Activated naive CD8-positive, alpha-beta T cell (primary cell): ENCODE measurements around the gene PRR23E.

ENCODE experiments used
- H3K27ac Mint-ChIP-seq: one replicate; pipeline ENCODE4 v1.8.0; 2021; ENCODE audit warnings: mixed read lengths
- H3K27me3 Mint-ChIP-seq: one replicate; pipeline ENCODE4 v1.8.0; 2021; ENCODE audit warnings: mixed read lengths
- H3K36me3 Mint-ChIP-seq: one replicate; pipeline ENCODE4 v1.8.0; 2021; ENCODE audit warnings: mixed read lengths
- H3K4me1 Mint-ChIP-seq: one replicate; pipeline ENCODE4 v1.8.0; 2021; ENCODE audit warnings: low read depth, mixed read lengths
- H3K4me3 Mint-ChIP-seq: one replicate; pipeline ENCODE4 v1.8.0; 2021; ENCODE audit warnings: mild to moderate bottlenecking, mixed read lengths
- H3K9me3 Mint-ChIP-seq: one replicate; pipeline ENCODE4 v1.8.0; 2021; ENCODE audit warnings: low read depth, mixed read lengths

PRR23E gene

GRCh38 chr3:127187316-127187715 lies 5.6 kb upstream of the PRR23E start:
- H3K27ac Mint-ChIP-seq: no peak overlapping the region
- no peak overlapping the region for H3K4me3 Mint-ChIP-seq
- peaks cover 2% of the 10 kb centered on the region for H3K27me3 Mint-ChIP-seq
- no peaks in the 10 kb centered on the region for H3K9me3 Mint-ChIP-seq
- H3K36me3 Mint-ChIP-seq: no peaks in the 10 kb centered on the region
- no peaks in the 10 kb centered on the region for H3K4me1 Mint-ChIP-seq

- Mint-ChIP-seq H3K27me3 (peaks cover 6% of the 10 kb centered on the region), H3K9me3 (no peaks in the 10 kb centered on the region), H3K36me3 (no peaks in the 10 kb centered on the region), H3K27ac (no peak overlapping the region), H3K4me3 (no peak overlapping the region), H3K4me1 (no peaks in the 10 kb centered on the region)
Observed at GRCh38 chr3:127193341-127193740, 410 bp downstream of the PRR23E start.

- H3K4me1 Mint-ChIP-seq: no peaks in the 10 kb centered on the region
- no peak overlapping the region for H3K4me3 Mint-ChIP-seq
- H3K27ac Mint-ChIP-seq: no peak overlapping the region
- H3K36me3 Mint-ChIP-seq: no peaks in the 10 kb centered on the region
- H3K27me3 Mint-ChIP-seq: peaks cover 7% of the 10 kb centered on the region
- no peaks in the 10 kb centered on the region for H3K9me3 Mint-ChIP-seq
Observed at GRCh38 chr3:127193775-127194174, 844 bp downstream of the PRR23E start.

GRCh38 chr3:127194601-127195187 lies 1.8 kb downstream of the PRR23E start:
- H3K27ac Mint-ChIP-seq: no peak overlapping the region
- H3K27me3 Mint-ChIP-seq: peaks cover 7% of the 10 kb centered on the region

GRCh38 chr3:127195417-127195816 lies 2.5 kb downstream of the PRR23E start:
- no peaks in the 10 kb centered on the region for H3K9me3 Mint-ChIP-seq
- H3K4me3 Mint-ChIP-seq: no peak overlapping the region
- H3K27ac Mint-ChIP-seq: no peak overlapping the region
- H3K36me3 Mint-ChIP-seq: no peaks in the 10 kb centered on the region
- peaks cover 7% of the 10 kb centered on the region for H3K27me3 Mint-ChIP-seq
- no peaks in the 10 kb centered on the region for H3K4me1 Mint-ChIP-seq

More at GRCh38 chr3:127194601-127195187, 1.8 kb downstream of the PRR23E start:
- Mint-ChIP-seq H3K36me3 (no peaks in the 10 kb centered on the region), H3K4me1 (no peaks in the 10 kb centered on the region), H3K4me3 (no peak overlapping the region), H3K9me3 (no peaks in the 10 kb centered on the region)

GRCh38 chr3:127196002-127196401 lies 3.1 kb downstream of the PRR23E start:
- Mint-ChIP-seq H3K27me3 (peaks cover 9% of the 10 kb centered on the region), H3K4me3 (no peak overlapping the region), H3K9me3 (no peaks in the 10 kb centered on the region), H3K36me3 (no peaks in the 10 kb centered on the region), H3K4me1 (no peaks in the 10 kb centered on the region), H3K27ac (no peak overlapping the region)

GRCh38 chr3:127196466-127197299 lies 3.8 kb downstream of the PRR23E start:
- Mint-ChIP-seq H3K4me1 (no peaks in the 10 kb centered on the region), H3K4me3 (no peak overlapping the region), H3K27me3 (peaks cover 9% of the 10 kb centered on the region), H3K36me3 (no peaks in the 10 kb centered on the region), H3K27ac (no peak overlapping the region), H3K9me3 (no peaks in the 10 kb centered on the region)

GRCh38 chr3:127197300-127198189 lies 4.6 kb downstream of the PRR23E start:
- H3K9me3 Mint-ChIP-seq: peaks cover 3% of the 10 kb centered on the region
- H3K27ac Mint-ChIP-seq: no peak overlapping the region
- peaks cover 7% of the 10 kb centered on the region for H3K27me3 Mint-ChIP-seq

GRCh38 chr3:127200086-127200691 lies 7.3 kb downstream of the PRR23E start:
- H3K27ac Mint-ChIP-seq: no peak overlapping the region
- H3K36me3 Mint-ChIP-seq: no peaks in the 10 kb centered on the region
- no peaks in the 10 kb centered on the region for H3K4me1 Mint-ChIP-seq
- peaks cover 9% of the 10 kb centered on the region for H3K27me3 Mint-ChIP-seq
- H3K9me3 Mint-ChIP-seq: peaks cover 6% of the 10 kb centered on the region
- H3K4me3 Mint-ChIP-seq: no peak overlapping the region

More at GRCh38 chr3:127197300-127198189, 4.6 kb downstream of the PRR23E start:
- Mint-ChIP-seq H3K36me3 (no peaks in the 10 kb centered on the region), H3K4me1 (no peaks in the 10 kb centered on the region), H3K4me3 (no peak overlapping the region)

DNA sequence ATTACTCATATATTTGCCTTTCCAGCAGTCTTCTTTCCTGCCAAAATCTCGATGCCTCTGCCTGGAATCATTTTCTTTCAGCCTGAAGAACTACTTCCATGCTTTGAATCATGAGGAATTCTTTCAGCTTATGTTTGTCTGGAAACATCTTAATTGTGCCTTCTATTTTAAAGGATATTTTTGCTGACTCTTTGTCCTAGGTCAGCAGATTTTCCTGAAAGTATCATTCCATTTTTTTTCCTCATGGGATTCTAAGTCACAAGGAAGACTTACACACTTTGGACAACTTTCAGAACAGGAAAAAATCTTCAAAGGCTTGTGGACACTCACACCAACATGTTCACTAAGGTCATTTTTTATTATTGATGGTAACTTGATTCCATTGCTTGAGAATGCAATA lies 10.1 kb downstream of the PRR23E start:
- Mint-ChIP-seq H3K27me3 (peaks cover 6% of the 10 kb centered on the region), H3K36me3 (no peaks in the 10 kb centered on the region), H3K27ac (no peak overlapping the region), H3K9me3 (peaks cover 6% of the 10 kb centered on the region), H3K4me1 (no peaks in the 10 kb centered on the region), H3K4me3 (no peak overlapping the region)

DNA sequence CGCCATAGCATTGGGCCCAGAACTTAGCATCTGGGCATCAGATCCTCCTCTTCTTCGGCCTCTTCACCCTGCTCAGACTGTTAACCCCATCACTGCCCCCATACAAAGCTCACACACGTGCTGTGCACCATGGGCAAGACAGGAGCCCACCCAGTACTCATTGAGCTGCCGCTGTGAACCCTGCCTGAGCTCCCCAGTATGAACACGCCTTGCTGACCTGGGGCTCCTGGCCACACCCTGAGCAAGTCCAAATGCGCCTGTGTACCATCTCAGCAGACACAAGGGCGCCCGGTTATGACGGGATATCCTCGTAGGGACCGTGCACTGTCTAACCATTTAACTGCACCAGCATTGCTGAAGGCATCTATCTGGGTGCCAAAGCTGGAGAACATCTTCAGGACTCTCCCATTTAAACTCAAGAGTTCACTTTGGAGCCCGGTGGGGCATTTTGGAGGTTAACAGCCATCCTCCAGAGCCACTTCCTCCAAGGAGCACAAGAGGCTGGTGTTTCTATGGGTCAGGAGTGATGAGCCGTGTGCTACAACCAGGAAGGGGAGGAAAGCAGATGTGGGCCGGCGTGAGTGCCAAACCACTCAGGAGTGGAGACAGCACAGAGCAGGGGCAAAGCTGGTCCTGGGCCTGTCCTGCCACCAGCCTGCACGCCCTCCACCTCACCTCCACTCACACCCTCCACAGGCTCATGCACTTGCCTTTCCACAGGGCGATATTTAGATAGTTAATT lies 12.1 kb downstream of the PRR23E start:
- Mint-ChIP-seq H3K4me3 (no peak overlapping the region), H3K4me1 (no peaks in the 10 kb centered on the region), H3K27me3 (peaks cover 5% of the 10 kb centered on the region), H3K27ac (no peak overlapping the region), H3K9me3 (peaks cover 6% of the 10 kb centered on the region), H3K36me3 (no peaks in the 10 kb centered on the region)

- peaks cover 6% of the 10 kb centered on the region for H3K9me3 Mint-ChIP-seq
- H3K4me1 Mint-ChIP-seq: no peaks in the 10 kb centered on the region
- no peak overlapping the region for H3K4me3 Mint-ChIP-seq
- H3K36me3 Mint-ChIP-seq: no peaks in the 10 kb centered on the region
- no peak overlapping the region for H3K27ac Mint-ChIP-seq
- peaks cover 3% of the 10 kb centered on the region for H3K27me3 Mint-ChIP-seq
Observed at GRCh38 chr3:127206154-127206553, 13.2 kb downstream of the PRR23E start.

GRCh38 chr3:127206611-127207516 lies 13.9 kb downstream of the PRR23E start:
- no peaks in the 10 kb centered on the region for H3K36me3 Mint-ChIP-seq
- no peak overlapping the region for H3K4me3 Mint-ChIP-seq

More at GRCh38 chr3:127206611-127207516, 13.9 kb downstream of the PRR23E start:
- Mint-ChIP-seq H3K27ac (no peak overlapping the region), H3K27me3 (peaks cover 3% of the 10 kb centered on the region), H3K4me1 (no peaks in the 10 kb centered on the region), H3K9me3 (peaks cover 6% of the 10 kb centered on the region)
